ENCODE results near the gene NOTUM.

The NOTUM gene

DNA sequence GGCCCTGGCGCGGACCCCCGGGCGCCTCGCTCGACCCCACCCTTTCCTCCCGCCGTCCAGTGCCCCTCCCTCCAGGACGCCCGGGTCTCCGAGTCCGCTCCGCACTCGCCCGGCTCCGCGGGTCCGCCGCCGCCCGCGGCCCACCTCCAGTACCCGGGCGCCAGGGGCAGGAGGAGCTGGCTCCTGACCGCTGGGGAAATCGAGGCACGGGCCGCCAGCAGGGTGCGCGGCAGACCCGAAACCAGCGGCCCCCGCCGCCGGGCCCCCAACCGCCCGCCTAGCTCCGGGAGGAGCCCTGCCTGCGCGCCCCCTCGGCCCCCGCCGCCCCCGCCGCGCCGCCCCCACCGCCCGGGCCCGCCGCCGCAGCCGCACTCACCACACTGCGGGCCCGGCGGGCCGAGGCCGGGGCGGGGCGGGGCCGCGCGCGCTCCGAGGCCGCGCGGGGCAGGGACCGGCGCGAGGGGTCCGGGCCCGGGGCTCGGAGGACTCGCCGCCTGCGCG is 33.8 kb downstream of the NOTUM start:
- DNase-seq (no peak), ATAC-seq (ENCODE audit: insufficient read depth, low read depth) (peak; percentile 1; the same call in 1 of the 3 replicates)
- no peak for TF ChIP-seq EZH2 (IDR thresholded peaks at IDR 0.05; ENCODE audit: borderline replicate concordance, low read depth, low read length, severe bottlenecking)
- TF ChIP-seq, protein P1, sequence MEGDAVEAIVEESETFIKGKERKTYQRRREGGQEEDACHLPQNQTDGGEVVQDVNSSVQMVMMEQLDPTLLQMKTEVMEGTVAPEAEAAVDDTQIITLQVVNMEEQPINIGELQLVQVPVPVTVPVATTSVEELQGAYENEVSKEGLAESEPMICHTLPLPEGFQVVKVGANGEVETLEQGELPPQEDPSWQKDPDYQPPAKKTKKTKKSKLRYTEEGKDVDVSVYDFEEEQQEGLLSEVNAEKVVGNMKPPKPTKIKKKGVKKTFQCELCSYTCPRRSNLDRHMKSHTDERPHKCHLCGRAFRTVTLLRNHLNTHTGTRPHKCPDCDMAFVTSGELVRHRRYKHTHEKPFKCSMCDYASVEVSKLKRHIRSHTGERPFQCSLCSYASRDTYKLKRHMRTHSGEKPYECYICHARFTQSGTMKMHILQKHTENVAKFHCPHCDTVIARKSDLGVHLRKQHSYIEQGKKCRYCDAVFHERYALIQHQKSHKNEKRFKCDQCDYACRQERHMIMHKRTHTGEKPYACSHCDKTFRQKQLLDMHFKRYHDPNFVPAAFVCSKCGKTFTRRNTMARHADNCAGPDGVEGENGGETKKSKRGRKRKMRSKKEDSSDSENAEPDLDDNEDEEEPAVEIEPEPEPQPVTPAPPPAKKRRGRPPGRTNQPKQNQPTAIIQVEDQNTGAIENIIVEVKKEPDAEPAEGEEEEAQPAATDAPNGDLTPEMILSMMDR (IDR thresholded peaks at IDR 0.05; ENCODE audit: borderline replicate concordance, extremely low read depth, low read length, poor library complexity, severe bottlenecking) = peak; percentile 26
- H3K79me2 ChIP-seq (ENCODE audit: insufficient read depth, low read length) = peaks cover 53% of the 10 kb centered on the region
- H2AFZ ChIP-seq (ENCODE audit: low read depth, low read length) = 0 out of 2 replicates have a peak overlapping the region, but pooled peaks have one; percentile 30
- peaks cover 47% of the 10 kb centered on the region for H3K4me1 ChIP-seq (ENCODE audit: insufficient read depth, low read length)
- peak overlapping the region; percentile 88 for H3K9ac ChIP-seq (ENCODE audit: low read depth, low read length)
- peak overlapping the region; percentile 90 for H3K4me2 ChIP-seq (ENCODE audit: insufficient read depth, low read length)
- H3K36me3 ChIP-seq (ENCODE audit: insufficient read depth, low read length) = peaks cover 12% of the 10 kb centered on the region
- H4K20me1 ChIP-seq (ENCODE audit: insufficient read depth, low read length) = peaks cover 43% of the 10 kb centered on the region
- no peaks in the 10 kb centered on the region for H3K27me3 ChIP-seq (ENCODE audit: insufficient read depth, low read length, poor library complexity)
- peak overlapping the region; percentile 72 for H3K27ac ChIP-seq (ENCODE audit: low read length)
- no peaks in the 10 kb centered on the region for H3K9me3 ChIP-seq (ENCODE audit: insufficient read depth, low read length, severe bottlenecking)
- peak overlapping the region; percentile 75 to 90; a peak in 3 of 4 replicates for H3K4me3 ChIP-seq (ENCODE audit: low read depth in 1 of 2, low read length in 2 of 2)

DNA sequence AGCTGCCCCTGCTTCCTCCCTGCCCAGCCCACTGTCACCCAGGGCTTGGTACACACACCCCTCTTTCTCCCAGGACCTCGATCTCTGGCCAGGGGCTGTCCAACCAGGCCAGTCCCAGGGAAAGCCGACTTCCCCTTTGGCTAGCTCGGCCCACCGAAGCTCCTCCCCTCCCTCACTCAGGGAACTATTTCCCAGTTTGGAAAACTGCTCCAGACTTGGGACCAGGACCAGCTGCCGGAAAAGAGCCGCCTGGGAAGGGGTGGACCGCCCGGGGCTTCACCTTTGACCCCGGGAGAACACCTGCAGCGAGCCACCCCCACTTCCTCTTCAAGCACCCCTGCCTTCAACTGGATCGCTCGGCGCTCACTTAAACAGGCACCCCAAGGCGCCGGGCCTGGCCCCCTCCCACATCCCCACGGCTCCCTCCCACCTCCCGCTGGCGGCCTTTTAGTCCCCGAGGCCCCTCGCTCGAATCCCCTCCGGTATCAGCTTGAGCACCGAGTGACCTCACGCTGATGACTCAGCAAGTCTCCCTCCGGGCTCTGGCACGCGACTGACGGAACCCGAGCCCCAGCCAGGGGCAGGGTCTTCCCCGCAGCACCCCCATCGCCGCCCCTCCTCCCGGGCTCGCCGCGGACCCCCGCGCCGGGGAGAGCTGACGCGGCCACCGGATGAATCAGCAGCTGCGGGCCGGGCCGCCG is 34.4 kb downstream of the NOTUM start:
- Histone ChIP-seq H3K9ac (ENCODE audit: low read depth, low read length) (peak overlapping the region; percentile 88), H3K9me3 (ENCODE audit: insufficient read depth, low read length, severe bottlenecking) (no peaks in the 10 kb centered on the region), H3K36me3 (ENCODE audit: insufficient read depth, low read length) (peaks cover 17% of the 10 kb centered on the region), H3K4me2 (ENCODE audit: insufficient read depth, low read length) (peak overlapping the region; percentile 74), H4K20me1 (ENCODE audit: insufficient read depth, low read length) (peaks cover 49% of the 10 kb centered on the region), H2AFZ (ENCODE audit: low read depth, low read length) (0 out of 2 replicates have a peak overlapping the region, but pooled peaks have one; percentile 30), H3K79me2 (ENCODE audit: insufficient read depth, low read length) (peaks cover 59% of the 10 kb centered on the region), H3K4me3 (ENCODE audit: low read depth in 1 of 2, low read length in 2 of 2) (peak overlapping the region; percentile 75 to 90; a peak in 3 of 4 replicates), H3K4me1 (ENCODE audit: insufficient read depth, low read length) (peaks cover 47% of the 10 kb centered on the region), H3K27ac (ENCODE audit: low read length) (peak overlapping the region; percentile 72), H3K27me3 (ENCODE audit: insufficient read depth, low read length, poor library complexity) (no peaks in the 10 kb centered on the region)
- TF ChIP-seq, protein P1 (IDR thresholded peaks at IDR 0.05; ENCODE audit: borderline replicate concordance, extremely low read depth, low read length, poor library complexity, severe bottlenecking) = no peak
- TF ChIP-seq EZH2 (IDR thresholded peaks at IDR 0.05; ENCODE audit: borderline replicate concordance, low read depth, low read length, severe bottlenecking) = no peak
- ATAC-seq (ENCODE audit: insufficient read depth, low read depth) = peak; percentile 33
- DNase-seq = peak; percentile 57

DNA sequence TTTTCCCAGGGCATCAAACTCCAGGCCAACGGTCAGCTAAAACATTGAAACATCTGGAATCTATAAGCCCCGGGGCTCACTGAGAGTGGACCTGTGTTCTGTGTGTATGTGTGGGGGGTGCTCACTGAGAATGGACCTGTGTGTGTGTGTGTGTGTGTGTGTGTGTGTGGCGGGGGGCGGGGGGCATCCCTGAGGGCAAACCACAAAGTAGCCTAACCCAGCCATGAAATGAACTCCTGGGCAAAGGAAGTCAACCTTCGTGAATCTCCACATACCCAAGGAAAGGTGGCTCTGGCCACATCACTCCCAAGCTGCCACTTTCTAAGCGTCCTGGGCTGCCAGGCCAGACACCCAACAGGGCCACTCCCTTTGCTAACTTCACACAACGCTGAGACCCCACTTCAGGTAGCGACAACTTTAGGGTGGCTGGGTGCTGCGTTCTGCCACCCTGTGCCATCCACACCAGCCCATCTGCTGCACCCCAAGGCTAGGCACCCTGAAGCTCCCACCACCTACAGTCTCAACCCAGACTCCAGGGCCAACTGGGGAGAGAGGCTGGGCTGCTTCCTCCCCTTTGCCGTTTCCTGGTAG is 35.0 kb downstream of the NOTUM start:
- peaks cover 65% of the 10 kb centered on the region for H3K79me2 ChIP-seq (ENCODE audit: insufficient read depth, low read length)
- no peak for TF ChIP-seq EZH2 (IDR thresholded peaks at IDR 0.05; ENCODE audit: borderline replicate concordance, low read depth, low read length, severe bottlenecking)
- TF ChIP-seq, protein P1 (IDR thresholded peaks at IDR 0.05; ENCODE audit: borderline replicate concordance, extremely low read depth, low read length, poor library complexity, severe bottlenecking) = no peak
- H3K27me3 ChIP-seq (ENCODE audit: insufficient read depth, low read length, poor library complexity) = no peaks in the 10 kb centered on the region
- H3K4me1 ChIP-seq (ENCODE audit: insufficient read depth, low read length) = peaks cover 47% of the 10 kb centered on the region
- DNase-seq = no peak
- H2AFZ ChIP-seq (ENCODE audit: low read depth, low read length) = no peak overlapping the region
- peak overlapping the region; percentile 88 for H3K9ac ChIP-seq (ENCODE audit: low read depth, low read length)
- ATAC-seq (ENCODE audit: insufficient read depth, low read depth) = 0 out of 3 replicates have a peak, but pooled peaks have one; percentile 25
- no peaks in the 10 kb centered on the region for H3K9me3 ChIP-seq (ENCODE audit: insufficient read depth, low read length, severe bottlenecking)
- peaks cover 21% of the 10 kb centered on the region for H3K36me3 ChIP-seq (ENCODE audit: insufficient read depth, low read length)
- peak overlapping the region; percentile 72 for H3K27ac ChIP-seq (ENCODE audit: low read length)
- peaks cover 53% of the 10 kb centered on the region for H4K20me1 ChIP-seq (ENCODE audit: insufficient read depth, low read length)
- peak overlapping the region; percentile 74 for H3K4me2 ChIP-seq (ENCODE audit: insufficient read depth, low read length)
- peak overlapping the region; percentile 75 to 90; a peak in 3 of 4 replicates for H3K4me3 ChIP-seq (ENCODE audit: low read depth in 1 of 2, low read length in 2 of 2)

Measured in DND-41 (cell line).